Fibroblast of lung (primary cell): ENCODE data around the gene ETS1. TPM values are rescaled to one million over a fixed set of nuclear protein-coding genes. Genes with fewer than 3 reads are reported as not detected.

Experiments
- DNase-seq, 2 donors: peaks; one replicate each; pipeline versions ENCODE4 v3.0.0 to v3.0.0-alpha.2; 2010; ENCODE audit warnings: low read depth in 2 of 2
- H2AFZ ChIP-seq: 2 replicates; pipeline ENCODE4 v1.5.1; 2012; ENCODE audit warnings: low read length, control low read depth, inconsistent platforms
- H3K27ac ChIP-seq: 2 replicates; pipeline ENCODE4 v1.5.1; 2011; ENCODE audit warnings: low read length, control low read depth; ENCODE audit not compliant: insufficient read depth
- H3K27me3 ChIP-seq: 2 replicates; pipeline ENCODE4 v1.5.1; 2011; ENCODE audit warnings: mild to moderate bottlenecking, low read length; ENCODE audit not compliant: control insufficient read depth, insufficient read depth
- H3K36me3 ChIP-seq: 2 replicates; pipeline ENCODE4 v1.5.1; 2011; ENCODE audit warnings: low read length; ENCODE audit not compliant: control insufficient read depth, insufficient read depth
- H3K4me1 ChIP-seq: 2 replicates; pipeline ENCODE4 v1.5.1; 2011; ENCODE audit warnings: low read length; ENCODE audit not compliant: control insufficient read depth, insufficient read depth; ENCODE audit errors: extremely low read depth
- H3K4me2 ChIP-seq: 2 replicates; pipeline ENCODE4 v1.5.1; 2011; ENCODE audit warnings: low read length, control low read depth; ENCODE audit not compliant: insufficient read depth; ENCODE audit errors: extremely low read depth
- H3K4me3 ChIP-seq, 4 experiments: fragments of 200-600 bp in 1 of 4; sonication (generic) in 1 of 4; replicated peaks in 1 of 4; 2 replicates each; pipeline ENCODE4 v1.5.1; 2011 to 2016; ENCODE audit warnings: low read length in 4 of 4, low read depth in 3 of 4, mild to moderate bottlenecking in 3 of 4, control low read depth in 2 of 4, inconsistent platforms in 1 of 4, mixed read lengths in 1 of 4; ENCODE audit not compliant: insufficient read depth in 1 of 4; ENCODE audit errors: control extremely low read depth in 1 of 4
- H3K79me2 ChIP-seq: 2 replicates; pipeline ENCODE4 v1.5.1; 2012; ENCODE audit warnings: mild to moderate bottlenecking, low read length, inconsistent platforms; ENCODE audit not compliant: control insufficient read depth, insufficient read depth
- H3K9ac ChIP-seq: 2 replicates; pipeline ENCODE4 v1.5.1; 2011; ENCODE audit warnings: mild to moderate bottlenecking, low read length, control low read depth; ENCODE audit not compliant: insufficient read depth
- H3K9me3 ChIP-seq: 2 replicates; pipeline ENCODE4 v1.5.1; 2012; ENCODE audit warnings: low read depth, low read length; ENCODE audit not compliant: control insufficient read depth, insufficient read depth
- H4K20me1 ChIP-seq: 2 replicates; pipeline ENCODE4 v1.5.1; 2011; ENCODE audit warnings: low read length; ENCODE audit not compliant: control insufficient read depth, insufficient read depth; ENCODE audit errors: extremely low read depth
- EZH2 ChIP-seq: IDR thresholded peaks from 2 replicates; pipeline ENCODE4 v1.5.1; 2012; ENCODE audit warnings: low read length, control low read depth, mild to moderate bottlenecking; ENCODE audit errors: missing control alignments
- polyA plus RNA-seq, 2 donors: library from polyadenylated mRNA; depleted of rRNA in 1 of 2; stranded (reverse) in 1 of 2; unstranded in 1 of 2; fragments of >200 nt; gene quantifications; 2 replicates each; pipeline ENCODE4 v1.2.1, GENCODE V29; 2011 to 2012; ENCODE audit warnings: missing spikeins in 1 of 2
- total RNA-seq: library from RNA; depleted of rRNA; stranded (reverse); fragments of >200 nt; gene quantifications from 2 replicates; pipeline ENCODE4 v1.2.1, GENCODE V29; 2014
- TF ChIP-seq, protein P1 (sequence below), 2 donors: IDR thresholded peaks in 1 of 2; conservative IDR thresholded peaks in 1 of 2; 1 replicate in 1 of 2; 2 replicates in 1 of 2; pipeline ENCODE4 v1.5.1; 2011 to 2012; ENCODE audit warnings: low read length in 2 of 2, control low read depth in 1 of 2, inconsistent platforms in 1 of 2, low read depth in 1 of 2, mild to moderate bottlenecking in 1 of 2

ETS1 gene
- total and polyA plus RNA-seq, 2 donors (not counting 1 experiment from before 2014, with no cell fraction given): 51.5 to 51.7 TPM

DNA sequence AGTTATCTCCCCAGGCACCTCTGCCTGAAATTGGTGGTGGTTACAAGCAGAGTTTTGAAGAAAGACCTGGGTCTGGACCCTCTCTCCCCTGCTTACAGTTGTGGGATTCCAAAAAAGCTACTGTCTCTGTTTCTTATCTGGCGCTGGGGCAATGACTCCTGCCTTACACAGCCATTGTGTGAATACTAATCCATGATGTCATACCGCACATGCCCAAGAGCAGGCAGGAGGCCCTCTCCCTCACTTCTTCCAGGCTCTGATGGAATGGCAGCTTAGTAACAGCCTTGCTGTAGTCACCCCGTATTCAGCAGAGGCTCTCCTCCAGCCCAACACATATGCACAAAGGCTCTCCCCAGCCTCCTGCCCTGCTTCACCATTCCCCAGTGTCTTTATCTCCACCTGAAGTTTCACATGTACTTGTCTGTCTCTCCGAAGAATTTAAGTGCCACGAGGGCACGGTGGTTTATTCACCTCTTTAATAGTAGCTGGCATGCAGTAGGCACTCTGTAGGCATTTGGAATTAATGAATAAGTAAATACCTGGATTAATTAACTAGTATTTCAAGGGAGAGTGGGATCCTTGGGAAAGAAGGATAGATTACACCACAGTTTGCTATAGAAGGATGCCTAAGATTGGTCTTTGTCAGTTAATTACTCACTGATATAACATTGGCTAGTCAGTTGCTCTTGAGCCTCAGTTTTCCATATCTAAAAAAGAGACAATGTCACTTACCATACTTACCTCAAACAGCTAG is 165.6 kb downstream of the ETS1 start:
- Histone ChIP-seq H3K36me3 (no peaks in the 10 kb centered on the region), H3K27me3 (no peaks in the 10 kb centered on the region), H3K9ac (no peak overlapping the region), H3K79me2 (no peaks in the 10 kb centered on the region), H3K27ac (peak overlapping the region; percentile 35), H3K4me3 (no peak overlapping the region), H2AFZ (no peak overlapping the region), H3K4me1 (peaks cover 22% of the 10 kb centered on the region), H4K20me1 (no peaks in the 10 kb centered on the region), H3K4me2 (no peak overlapping the region), H3K9me3 (no peaks in the 10 kb centered on the region)
- TF ChIP-seq, protein P1, sequence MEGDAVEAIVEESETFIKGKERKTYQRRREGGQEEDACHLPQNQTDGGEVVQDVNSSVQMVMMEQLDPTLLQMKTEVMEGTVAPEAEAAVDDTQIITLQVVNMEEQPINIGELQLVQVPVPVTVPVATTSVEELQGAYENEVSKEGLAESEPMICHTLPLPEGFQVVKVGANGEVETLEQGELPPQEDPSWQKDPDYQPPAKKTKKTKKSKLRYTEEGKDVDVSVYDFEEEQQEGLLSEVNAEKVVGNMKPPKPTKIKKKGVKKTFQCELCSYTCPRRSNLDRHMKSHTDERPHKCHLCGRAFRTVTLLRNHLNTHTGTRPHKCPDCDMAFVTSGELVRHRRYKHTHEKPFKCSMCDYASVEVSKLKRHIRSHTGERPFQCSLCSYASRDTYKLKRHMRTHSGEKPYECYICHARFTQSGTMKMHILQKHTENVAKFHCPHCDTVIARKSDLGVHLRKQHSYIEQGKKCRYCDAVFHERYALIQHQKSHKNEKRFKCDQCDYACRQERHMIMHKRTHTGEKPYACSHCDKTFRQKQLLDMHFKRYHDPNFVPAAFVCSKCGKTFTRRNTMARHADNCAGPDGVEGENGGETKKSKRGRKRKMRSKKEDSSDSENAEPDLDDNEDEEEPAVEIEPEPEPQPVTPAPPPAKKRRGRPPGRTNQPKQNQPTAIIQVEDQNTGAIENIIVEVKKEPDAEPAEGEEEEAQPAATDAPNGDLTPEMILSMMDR (conservative IDR thresholded peaks at IDR 0.05 in 1 of 2, IDR thresholded peaks at IDR 0.05 in 1 of 2; ENCODE audit: low read depth in 1 of 2, low read length in 2 of 2): no peak
- TF ChIP-seq EZH2: no peak
- DNase-seq: peak; percentile 46 to 88

- H3K4me1 ChIP-seq: peaks cover 22% of the 10 kb centered on the region
- H3K9ac ChIP-seq: no peak overlapping the region
- no peaks in the 10 kb centered on the region for H4K20me1 ChIP-seq
- no peaks in the 10 kb centered on the region for H3K36me3 ChIP-seq
- H3K27me3 ChIP-seq: no peaks in the 10 kb centered on the region
- no peaks in the 10 kb centered on the region for H3K9me3 ChIP-seq
- DNase-seq: peak; percentile 90 to 96
- no peak overlapping the region for H2AFZ ChIP-seq
- H3K79me2 ChIP-seq: no peaks in the 10 kb centered on the region
- H3K4me2 ChIP-seq: no peak overlapping the region
- H3K27ac ChIP-seq: peak overlapping the region; percentile 35
- H3K4me3 ChIP-seq: no peak overlapping the region
- TF ChIP-seq, protein P1 (conservative IDR thresholded peaks at IDR 0.05 in 1 of 2, IDR thresholded peaks at IDR 0.05 in 1 of 2; ENCODE audit: low read depth in 1 of 2, low read length in 2 of 2): no peak
- TF ChIP-seq EZH2: no peak
Measured at GRCh38 chr11:128420951-128421350, 166.4 kb downstream of the ETS1 start.

GRCh38 chr11:128420265-128420664 is 167.1 kb downstream of the ETS1 start:
- no peak for TF ChIP-seq EZH2
- TF ChIP-seq, protein P1 (conservative IDR thresholded peaks at IDR 0.05 in 1 of 2, IDR thresholded peaks at IDR 0.05 in 1 of 2; ENCODE audit: low read depth in 1 of 2, low read length in 2 of 2): no peak
- Histone ChIP-seq H3K36me3 (no peaks in the 10 kb centered on the region), H3K4me2 (no peak overlapping the region), H3K9me3 (no peaks in the 10 kb centered on the region), H3K27ac (no peak overlapping the region), H4K20me1 (no peaks in the 10 kb centered on the region), H2AFZ (no peak overlapping the region), H3K27me3 (no peaks in the 10 kb centered on the region), H3K79me2 (no peaks in the 10 kb centered on the region), H3K4me1 (peaks cover 20% of the 10 kb centered on the region), H3K4me3 (no peak overlapping the region), H3K9ac (no peak overlapping the region)
- no peak for DNase-seq
